Testis (tissue), 3 donors: ENCODE measurements around the gene CSRNP2. TPM values are rescaled to one million over a fixed set of nuclear protein-coding genes. Genes with fewer than 3 reads are reported as not detected.

ENCODE experiments used
- DNase-seq: peaks from one replicate; pipeline ENCODE4 v3.0.0-alpha.2; 2019
- H3K27ac ChIP-seq, 2 donors: fragments of 200-600 bp; sonication (generic); one replicate each; pipeline ENCODE4 v1.5.1; 2019
- H3K27me3 ChIP-seq: fragments of 200-600 bp; sonication (generic); one replicate; pipeline ENCODE4 v1.5.1; 2019
- H3K36me3 ChIP-seq: fragments of 200-600 bp; sonication (generic); one replicate; pipeline ENCODE4 v1.5.1; 2017; ENCODE audit warnings: low read depth; ENCODE audit errors: missing control alignments
- H3K4me1 ChIP-seq: fragments of 200-600 bp; sonication (generic); one replicate; pipeline ENCODE4 v1.5.1; 2019
- H3K4me3 ChIP-seq, 2 donors: fragments of 200-600 bp; sonication (generic); one replicate each; pipeline ENCODE4 v1.5.1; 2017 to 2019
- H3K9me3 ChIP-seq: fragments of 200-600 bp; sonication (generic); one replicate; pipeline ENCODE4 v1.5.1; 2017
- POLR2A ChIP-seq: fragments of 450-650 bp; IDR thresholded peaks from one replicate; pipeline ENCODE4 v1.6.1; 2017; ENCODE audit warnings: antibody characterized with exemption, mild to moderate bottlenecking, moderate library complexity
- WGBS, 2 donors: methylation state at CpG; one replicate each; pipeline ENCODE4 v1.1.5; 2018; 5-methylcytosine and 5-hydroxymethylcytosine counted together
- intact Hi-C: fragments of 100-400 bp; cut with DNase I; formaldehyde crosslinking; loops from one replicate; pipeline ENCODE4 v1.15.1; 2023; ENCODE audit warnings: low total_unique reads
- polyA plus RNA-seq: library from polyadenylated mRNA; stranded (reverse); fragments of 350-450 nt; fragmentation: Illumina TruSeq; extraction: RNeasy Lipid Tissue Mini Kit (QIAGEN cat#74804); gene quantifications from one replicate; pipeline ENCODE4 v1.2.3, GENCODE V29; 2014; ENCODE audit warnings: low read depth, low replicate concordance; ENCODE audit not compliant: insufficient read depth
- total RNA-seq, 2 donors: library from RNA; depleted of rRNA; stranded (reverse); fragments of >200 nt; gene quantifications; one replicate each; pipeline ENCODE4 v1.2.3, GENCODE V29; 2016
- TF ChIP-seq, protein P1 (sequence below), 3 experiments: fragments of 450-650 bp in 2 of 3; fragments of 200-600 bp in 1 of 3; sonication (generic) in 1 of 3; IDR thresholded peaks; one replicate each; pipeline ENCODE4 v1.5.1; 2016 to 2019; ENCODE audit warnings: antibody characterized with exemption in 3 of 3, mild to moderate bottlenecking in 2 of 3, moderate library complexity in 1 of 3

The CSRNP2 gene
- total and polyA plus RNA-seq, 3 donors from 2014 or later, result 67.6 to 85.3 (median 74.8) TPM

DNA sequence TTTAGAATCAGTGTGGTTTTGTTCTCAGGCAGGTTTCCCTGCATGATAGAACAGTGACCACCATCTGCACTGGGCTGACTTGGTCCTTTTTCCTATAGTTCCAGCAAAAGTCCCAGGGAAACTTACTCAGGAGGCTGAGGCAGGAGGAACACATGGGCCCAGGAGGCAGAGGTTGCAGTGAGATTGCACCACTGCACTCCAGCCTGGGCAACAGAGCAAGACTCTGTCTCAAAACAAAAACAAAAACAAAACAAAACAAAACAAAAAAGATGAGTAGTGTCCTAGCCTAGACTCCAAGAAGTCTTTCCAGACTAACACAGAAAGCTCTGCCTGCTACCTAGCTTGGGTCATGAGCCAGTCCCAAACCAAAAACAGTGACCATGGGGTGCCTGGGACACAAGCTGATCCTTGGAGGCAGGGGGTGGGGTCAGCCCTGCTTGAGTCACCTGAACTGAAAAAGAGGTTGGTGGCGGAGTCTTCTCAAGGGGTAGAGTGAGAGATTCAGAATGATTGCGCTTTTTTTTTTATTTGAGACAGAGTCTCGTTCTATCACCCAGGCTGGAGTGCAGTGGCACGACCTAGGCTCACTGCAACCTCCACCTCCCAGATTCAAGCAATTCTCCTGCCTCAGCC lies 49.8 kb downstream of the CSRNP2 start:
- no peaks in the 10 kb centered on the region for H3K36me3 ChIP-seq
- no peak overlapping the region for H3K4me3 ChIP-seq
- intact Hi-C loops, result no loop called here
- DNase-seq, result no peak
- TF ChIP-seq, protein P1, sequence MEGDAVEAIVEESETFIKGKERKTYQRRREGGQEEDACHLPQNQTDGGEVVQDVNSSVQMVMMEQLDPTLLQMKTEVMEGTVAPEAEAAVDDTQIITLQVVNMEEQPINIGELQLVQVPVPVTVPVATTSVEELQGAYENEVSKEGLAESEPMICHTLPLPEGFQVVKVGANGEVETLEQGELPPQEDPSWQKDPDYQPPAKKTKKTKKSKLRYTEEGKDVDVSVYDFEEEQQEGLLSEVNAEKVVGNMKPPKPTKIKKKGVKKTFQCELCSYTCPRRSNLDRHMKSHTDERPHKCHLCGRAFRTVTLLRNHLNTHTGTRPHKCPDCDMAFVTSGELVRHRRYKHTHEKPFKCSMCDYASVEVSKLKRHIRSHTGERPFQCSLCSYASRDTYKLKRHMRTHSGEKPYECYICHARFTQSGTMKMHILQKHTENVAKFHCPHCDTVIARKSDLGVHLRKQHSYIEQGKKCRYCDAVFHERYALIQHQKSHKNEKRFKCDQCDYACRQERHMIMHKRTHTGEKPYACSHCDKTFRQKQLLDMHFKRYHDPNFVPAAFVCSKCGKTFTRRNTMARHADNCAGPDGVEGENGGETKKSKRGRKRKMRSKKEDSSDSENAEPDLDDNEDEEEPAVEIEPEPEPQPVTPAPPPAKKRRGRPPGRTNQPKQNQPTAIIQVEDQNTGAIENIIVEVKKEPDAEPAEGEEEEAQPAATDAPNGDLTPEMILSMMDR (IDR thresholded peaks at IDR 0.05), result no peak
- no peak for TF ChIP-seq POLR2A
- no peaks in the 10 kb centered on the region for H3K27me3 ChIP-seq
- H3K4me1 ChIP-seq, result no peaks in the 10 kb centered on the region
- WGBS, 2 donors, result 91 to 94% methylated on average over 4 of the region's 4 CpGs
- no peaks in the 10 kb centered on the region for H3K9me3 ChIP-seq
- no peak overlapping the region for H3K27ac ChIP-seq

DNA sequence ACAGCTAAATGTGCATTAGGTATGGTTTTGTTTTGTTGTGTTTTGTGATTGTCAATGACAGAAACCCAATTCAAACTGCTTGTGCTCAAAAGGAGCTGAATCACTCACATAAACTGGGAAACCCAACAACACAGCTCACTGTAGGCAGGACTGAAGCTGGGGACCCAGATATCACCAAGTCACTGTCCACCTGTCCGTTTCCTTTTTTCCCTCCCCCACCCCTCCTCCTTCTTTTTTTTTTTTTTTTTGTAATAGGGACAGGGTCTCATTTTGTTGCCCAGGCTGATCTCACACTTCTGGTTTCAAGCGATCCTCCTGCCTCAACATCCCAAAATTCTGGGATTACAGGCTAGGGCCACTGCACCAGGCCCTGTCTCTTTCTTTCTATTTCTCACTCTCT lies 50.3 kb downstream of the CSRNP2 start:
- Histone ChIP-seq H3K9me3 (no peaks in the 10 kb centered on the region), H3K27me3 (no peaks in the 10 kb centered on the region), H3K36me3 (no peaks in the 10 kb centered on the region), H3K27ac (no peak overlapping the region), H3K4me3 (no peak overlapping the region), H3K4me1 (no peaks in the 10 kb centered on the region)
- TF ChIP-seq, protein P1 (IDR thresholded peaks at IDR 0.05), result no peak
- TF ChIP-seq POLR2A, result no peak
- intact Hi-C loops, result no loop called here
- WGBS, 2 donors, result 82 to 86% methylated on average over 2 of the region's 2 CpGs
- DNase-seq, result no peak

DNA sequence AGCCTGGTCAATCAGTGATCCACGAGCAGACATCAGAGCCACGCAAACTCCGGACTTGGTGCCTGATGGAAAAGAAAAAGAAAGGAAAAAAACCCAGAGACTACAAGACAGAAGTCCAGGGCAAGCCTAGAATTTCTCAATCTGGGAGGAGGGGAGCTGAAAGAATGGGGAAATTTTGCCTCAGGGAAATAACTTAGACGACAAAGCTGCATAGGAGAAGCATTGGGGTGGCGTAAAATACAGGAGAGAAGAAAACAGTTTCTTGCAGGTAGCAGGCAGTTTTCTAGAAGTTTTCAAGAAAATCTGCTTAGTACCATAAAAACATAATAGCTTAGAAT lies 54.6 kb downstream of the CSRNP2 start:
- WGBS, 2 donors, result 47 to 70% methylated on average over 5 of the region's 5 CpGs
- H3K4me1 ChIP-seq, result peaks cover 12% of the 10 kb centered on the region
- intact Hi-C loops, result no loop called here
- H3K36me3 ChIP-seq, result no peaks in the 10 kb centered on the region
- H3K4me3 ChIP-seq, result no peak overlapping the region
- TF ChIP-seq, protein P1 (IDR thresholded peaks at IDR 0.05), result no peak
- TF ChIP-seq POLR2A, result no peak
- no peak overlapping the region for H3K27ac ChIP-seq
- H3K27me3 ChIP-seq, result no peaks in the 10 kb centered on the region
- DNase-seq, result no peak
- H3K9me3 ChIP-seq, result no peaks in the 10 kb centered on the region

DNA sequence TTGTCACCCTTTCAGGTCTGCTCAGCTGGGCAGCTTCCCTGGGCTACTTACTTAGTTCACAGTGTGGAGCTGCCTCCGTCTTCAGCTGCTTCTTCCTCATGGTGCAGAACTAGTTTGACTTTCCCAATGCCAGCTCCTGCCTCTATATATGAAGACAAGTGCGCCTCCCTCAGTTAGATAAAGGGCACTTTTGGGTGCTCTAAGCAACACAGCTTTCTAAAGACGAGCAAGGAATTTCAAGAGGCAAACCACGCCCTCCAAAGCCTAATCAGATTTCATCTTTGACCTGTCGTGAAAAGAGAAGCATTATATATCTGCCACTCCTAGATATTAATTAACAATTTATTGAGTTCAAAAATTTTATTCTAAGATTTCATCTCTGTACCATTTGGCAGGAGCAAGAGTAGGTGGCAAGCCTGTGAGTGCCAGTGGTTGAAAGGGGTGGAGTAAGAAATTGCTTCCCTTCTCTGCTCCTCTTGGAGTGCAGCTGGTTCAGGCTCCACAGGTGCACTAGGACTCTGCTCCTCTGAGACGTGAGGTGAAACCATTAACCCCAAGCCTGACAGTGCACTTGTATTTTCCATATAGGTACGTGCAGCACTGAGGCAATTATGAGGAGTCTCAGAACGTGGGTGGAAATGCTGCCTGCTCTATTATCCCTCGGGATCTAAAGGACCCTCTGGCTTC lies 55.1 kb downstream of the CSRNP2 start:
- no peak overlapping the region for H3K27ac ChIP-seq
- H3K27me3 ChIP-seq, result no peaks in the 10 kb centered on the region
- no peak overlapping the region for H3K4me3 ChIP-seq
- H3K9me3 ChIP-seq, result no peaks in the 10 kb centered on the region
- H3K4me1 ChIP-seq, result peaks cover 16% of the 10 kb centered on the region
- DNase-seq, result no peak
- TF ChIP-seq, protein P1 (IDR thresholded peaks at IDR 0.05), result no peak
- TF ChIP-seq POLR2A, result no peak
- no peaks in the 10 kb centered on the region for H3K36me3 ChIP-seq
- intact Hi-C loops, result no loop called here
- WGBS, 2 donors, result 22 to 29% methylated on average over 9 of the region's 9 CpGs
